CD4-positive, alpha-beta T cell treated with Interleukin-4 for 4 hours (primary cell): Measurements from ENCODE around the gene CLCN5.
"Not testable (repeated sequence)": the region's sequence is repeated elsewhere in the genome, so short reads cannot be mapped to it uniquely, and the experiment has no call there.

Experiments used
- DNase-seq: peaks from one replicate; pipeline ENCODE4 v3.0.0-alpha.2; 2020

CLCN5 gene

DNA sequence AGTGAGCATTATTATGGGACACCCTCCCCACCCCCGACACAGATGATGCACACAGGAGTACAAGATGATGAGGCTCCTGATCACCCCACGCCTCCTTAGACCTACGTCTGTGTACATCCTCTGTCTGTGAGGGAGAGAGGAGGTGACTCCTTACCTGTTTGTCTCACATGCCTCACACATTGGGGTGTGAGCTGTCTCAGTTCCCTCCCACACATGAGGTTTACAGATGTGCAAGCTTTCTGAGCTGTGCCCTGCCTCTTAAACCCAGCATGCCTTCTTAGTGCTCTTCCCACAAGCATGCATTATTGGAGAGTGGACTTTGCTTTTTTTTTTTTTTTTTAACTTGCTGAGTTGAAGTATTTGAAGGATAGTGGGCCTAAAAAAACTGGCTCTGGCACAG is 76.7 kb downstream of the CLCN5 start:
- DNase-seq = no peak

DNA sequence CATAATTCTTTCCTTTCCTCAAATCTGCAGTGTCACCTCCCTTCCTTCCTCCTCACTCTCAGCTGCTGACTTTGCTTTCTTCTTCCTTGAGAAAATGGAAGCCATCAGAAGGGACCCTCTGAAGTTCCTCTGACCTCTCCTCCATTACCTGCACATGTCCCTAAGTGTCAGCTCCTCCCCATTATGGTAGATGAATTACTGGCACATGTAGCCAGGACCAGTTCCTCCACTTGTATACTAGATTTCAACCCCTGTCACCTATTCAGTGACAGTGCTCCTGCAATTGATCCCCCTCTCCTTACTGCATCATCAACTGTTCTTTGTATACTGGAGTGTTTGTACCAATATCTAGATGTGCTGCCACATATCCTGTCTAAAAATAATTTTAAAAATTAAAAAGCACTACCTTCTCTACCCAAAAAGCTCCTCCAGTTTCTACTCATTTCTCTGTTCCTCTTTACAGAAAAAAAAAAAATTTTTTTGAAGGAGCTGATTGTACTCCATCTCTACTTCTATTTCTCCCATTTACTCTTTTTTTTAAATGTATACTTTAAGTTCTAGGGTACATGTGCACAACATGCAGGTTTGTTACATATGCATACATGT is 78.6 kb downstream of the CLCN5 start:
- DNase-seq = no peak

DNA sequence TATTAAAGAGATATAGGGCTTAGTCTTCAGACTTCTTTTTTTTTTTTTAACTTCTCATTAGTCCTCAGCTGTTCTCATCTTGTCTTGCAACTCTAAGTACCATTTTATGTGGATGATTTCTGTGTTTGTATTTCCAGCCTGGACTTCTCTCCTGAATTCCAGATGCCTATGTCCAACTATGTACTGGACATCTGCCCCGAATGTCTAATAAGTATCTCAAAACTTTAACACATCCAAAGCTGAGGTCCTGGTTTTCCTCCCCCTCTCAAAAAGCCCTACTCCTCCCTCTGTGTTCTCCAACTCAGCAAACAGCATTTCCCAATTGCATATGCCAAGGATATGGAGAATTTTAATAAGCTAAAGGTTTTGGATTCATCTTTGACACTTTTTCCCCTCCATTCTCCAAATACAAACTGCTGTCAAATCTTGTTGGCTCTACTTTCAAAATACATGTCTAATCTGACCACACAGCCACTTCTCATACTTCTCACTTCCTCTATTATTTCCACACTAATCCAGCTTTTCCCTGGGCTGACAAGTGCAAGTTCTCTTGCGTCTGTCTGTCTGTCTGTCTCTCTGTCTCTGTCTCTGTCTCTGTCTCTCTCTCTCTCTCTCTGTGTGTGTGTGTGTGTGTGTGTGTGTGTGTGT is 79.8 kb downstream of the CLCN5 start:
- no peak for DNase-seq

DNA sequence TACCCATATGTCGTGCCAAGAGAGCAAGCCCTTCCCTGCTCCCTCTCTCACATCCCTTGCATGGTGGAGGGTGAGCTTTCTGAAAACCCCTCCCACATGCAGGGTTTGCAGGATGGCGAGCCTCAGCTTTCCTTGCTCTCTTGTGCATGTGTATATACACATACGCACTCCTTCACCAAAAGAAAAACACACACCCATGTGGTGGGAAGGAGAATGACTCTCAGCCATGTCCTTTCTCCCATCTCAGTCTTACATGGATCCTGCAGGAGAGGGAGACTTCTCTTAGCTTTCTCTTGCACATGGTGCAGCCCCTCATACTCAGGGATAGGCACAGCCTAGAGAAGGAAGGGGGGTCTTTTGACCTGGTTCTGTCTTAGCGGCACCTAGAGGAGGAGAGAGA is 81.1 kb downstream of the CLCN5 start:
- no peak for DNase-seq

DNA sequence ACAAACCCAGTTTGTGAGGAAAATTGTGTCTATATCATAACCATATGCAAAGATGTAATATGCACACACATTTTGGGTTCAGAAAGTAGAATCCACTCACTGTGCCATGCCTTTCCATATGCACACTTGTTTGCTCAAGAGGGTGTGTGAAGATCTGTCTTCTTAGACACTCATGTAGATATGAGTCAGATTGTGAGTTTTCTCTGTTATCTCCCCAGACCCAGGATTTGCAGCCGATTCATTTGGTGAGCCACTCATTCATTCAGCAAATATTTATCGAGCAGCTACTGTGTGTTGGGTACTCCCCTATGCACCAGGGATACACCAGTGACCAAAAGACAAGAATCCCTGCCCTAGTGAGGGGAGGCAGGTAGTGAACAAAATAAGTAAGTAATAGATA is 81.5 kb downstream of the CLCN5 start:
- no peak for DNase-seq

DNA sequence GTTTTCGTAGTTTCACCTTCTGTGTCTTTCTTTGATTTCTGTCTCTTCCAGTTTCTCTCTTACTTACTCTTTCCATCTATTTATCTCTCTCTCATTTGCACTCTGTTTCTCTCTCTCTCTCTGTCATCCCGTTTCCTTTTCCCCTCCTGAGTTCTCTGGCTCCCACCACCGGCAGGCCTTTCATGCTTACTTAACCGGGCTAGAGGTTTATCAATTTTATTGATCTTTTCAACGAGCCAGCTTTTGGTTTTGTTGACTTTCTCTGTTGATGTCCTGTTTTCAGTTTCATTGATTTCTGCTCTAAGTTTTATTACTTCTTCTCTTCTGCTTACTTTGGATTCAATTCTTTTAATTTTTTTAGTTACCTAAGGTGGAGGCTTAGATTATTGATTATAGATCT is 103.2 kb downstream of the CLCN5 start:
- not testable (repeated sequence) for DNase-seq

DNA sequence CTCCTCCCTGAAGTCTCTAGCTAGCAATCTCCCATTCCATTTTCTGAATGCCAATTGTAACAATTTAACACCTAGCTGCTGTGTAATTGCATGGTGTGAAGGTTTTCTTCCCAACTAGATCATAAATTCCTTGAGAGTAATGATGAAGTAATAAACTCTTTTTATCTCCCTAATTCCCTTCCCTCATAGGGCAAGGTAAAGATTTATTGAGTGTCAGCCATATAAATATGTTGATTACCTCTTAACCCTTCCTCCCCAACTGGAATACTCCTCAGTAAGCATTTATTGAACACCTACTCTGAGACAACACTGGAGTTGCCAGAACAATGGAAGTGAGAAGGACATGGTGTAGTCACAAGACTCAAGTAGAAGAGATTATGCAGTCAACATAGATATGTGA is 112.7 kb downstream of the CLCN5 start:
- DNase-seq = no peak

DNA sequence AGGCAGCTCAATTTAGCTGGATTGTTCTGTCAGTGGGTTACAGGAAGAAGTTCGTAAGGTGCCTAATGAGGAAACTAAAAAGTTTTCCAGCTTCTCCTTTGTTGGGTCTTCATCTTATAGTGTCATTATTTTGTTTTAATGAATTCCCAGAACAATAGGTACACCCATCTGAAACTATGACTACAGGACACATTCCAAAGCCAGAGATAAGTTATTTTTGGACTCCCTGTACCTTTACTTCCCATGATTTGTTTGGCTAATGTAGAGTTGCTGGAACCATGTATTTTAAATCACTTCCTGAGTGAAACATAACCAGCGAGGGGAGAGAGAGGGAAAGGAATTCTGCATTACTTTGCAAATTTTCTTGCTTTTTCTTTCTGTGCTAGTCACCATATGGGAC is 114.0 kb downstream of the CLCN5 start:
- DNase-seq = no peak

DNA sequence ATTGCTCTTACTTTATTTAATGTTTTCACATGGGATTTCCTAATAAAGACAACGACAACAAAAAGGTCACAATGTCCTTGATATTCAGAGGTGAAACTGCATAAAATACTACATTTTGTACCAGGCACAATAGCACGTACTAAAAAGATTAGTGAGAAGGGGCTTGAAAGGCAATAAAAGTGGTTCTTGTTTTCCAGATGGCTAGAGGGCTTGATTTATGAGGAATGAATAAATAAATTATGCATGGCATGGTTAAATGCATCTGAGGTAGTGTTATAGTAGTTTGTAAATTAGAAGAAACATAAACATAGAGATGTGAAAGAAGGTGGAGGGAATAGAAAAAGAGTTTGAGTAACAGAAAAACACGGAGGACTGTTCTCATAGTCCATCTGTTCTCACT is 123.4 kb downstream of the CLCN5 start:
- no peak for DNase-seq

DNA sequence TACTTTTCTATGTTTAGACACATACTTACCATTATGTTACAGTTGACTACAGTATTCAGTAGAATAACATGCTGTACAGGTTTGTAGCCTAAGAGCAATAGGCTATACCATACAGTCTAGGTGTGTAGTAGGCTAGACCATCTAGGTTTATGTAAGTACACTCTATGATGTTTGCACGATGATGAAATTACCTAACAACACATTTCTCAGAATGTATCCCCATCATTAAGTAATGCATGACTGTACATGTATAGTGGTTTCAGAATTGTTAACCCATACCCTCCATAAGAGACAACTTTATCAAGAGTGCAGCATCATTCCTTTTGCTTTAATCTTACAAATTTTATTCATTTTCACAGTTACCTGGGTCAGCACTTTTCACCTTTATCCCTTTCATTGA is 126.8 kb downstream of the CLCN5 start:
- DNase-seq = no peak

DNA sequence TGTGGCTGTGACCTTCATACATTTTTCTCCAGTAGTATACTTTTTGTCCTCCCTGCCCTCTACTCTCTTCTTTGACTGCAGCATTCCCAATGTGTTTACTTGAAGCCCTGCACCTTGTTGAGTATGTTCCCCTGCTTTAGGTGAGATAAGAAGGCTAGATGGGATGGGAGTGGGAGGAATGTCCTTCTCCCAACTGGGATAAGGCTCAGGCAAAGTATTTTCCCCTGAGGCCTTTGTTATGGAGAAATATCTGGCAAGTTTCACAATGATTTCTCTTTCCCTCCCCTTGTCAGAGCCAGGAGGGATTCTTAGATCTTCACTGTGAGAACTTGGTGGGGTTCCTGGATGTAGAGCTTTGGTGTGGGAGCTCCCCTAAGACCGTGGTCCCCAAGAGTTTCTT is 131.8 kb downstream of the CLCN5 start:
- no peak for DNase-seq

DNA sequence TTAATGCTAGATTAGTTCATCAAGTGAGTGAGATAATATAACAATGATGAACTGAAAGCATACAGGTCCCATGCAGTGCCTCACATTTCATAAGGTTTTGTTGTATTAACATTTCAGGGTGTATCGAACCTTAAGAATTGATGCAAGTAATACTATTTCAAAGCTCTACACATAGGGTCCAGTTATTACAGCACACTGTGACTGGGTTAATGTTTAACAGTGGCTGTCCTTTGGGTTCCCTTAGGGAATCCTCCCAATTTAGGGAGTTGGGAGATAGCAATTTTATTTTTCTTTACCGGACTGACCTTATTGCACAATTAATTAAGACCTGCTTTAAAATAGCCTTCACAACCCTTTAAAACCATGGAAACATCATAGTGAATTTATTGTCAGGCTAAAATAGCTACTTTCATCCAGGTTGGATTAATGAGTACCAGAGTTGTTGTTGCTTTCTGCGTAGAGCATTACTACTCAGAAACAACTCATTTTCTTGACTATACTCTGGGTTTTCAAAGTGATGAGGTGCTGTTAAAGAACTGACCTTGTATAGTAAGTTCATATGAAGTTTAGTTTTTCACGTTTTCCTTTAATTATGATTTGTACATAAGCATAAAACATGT is 144.0 kb downstream of the CLCN5 start:
- DNase-seq = no peak

DNA sequence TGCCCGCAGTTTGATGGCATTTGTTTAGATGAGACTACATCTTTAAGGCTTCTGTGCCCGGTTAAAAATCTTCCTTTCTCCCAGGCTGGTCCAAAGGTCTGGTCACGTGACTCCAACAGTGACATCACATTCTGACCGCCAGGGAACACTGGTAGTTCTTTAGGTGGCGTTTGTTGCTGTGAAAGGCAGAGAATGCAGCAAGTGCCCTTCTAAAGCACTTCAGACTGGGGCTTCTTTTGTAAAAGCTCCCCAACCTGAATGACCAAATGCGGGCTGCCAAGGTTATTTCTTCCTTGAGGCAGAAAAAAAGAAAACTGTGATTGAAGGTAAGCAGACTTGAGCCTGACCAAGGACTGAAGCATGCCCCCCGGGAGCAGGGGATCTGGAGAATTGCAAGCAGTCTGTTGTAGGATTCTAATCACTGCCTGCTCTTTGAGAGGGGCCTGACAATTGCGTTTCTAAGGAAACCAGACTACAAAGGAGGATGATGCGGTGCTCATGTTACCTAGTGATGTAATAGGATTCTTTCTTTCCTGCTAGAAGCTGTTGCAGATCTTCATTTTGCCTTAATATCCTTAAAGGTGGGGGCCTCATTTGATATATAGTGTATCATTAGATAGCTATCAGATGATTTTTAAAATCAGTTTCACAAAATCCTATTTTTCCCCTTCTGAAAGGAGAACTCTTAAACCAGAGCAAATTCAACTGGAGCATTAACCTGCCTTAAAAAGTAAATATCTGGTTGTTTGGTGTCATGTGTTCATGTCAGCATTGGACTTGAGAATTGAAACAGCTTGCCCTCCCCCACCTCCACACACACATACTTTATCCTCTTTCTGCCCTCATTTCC is 145.3 kb downstream of the CLCN5 start:
- no peak for DNase-seq

DNA sequence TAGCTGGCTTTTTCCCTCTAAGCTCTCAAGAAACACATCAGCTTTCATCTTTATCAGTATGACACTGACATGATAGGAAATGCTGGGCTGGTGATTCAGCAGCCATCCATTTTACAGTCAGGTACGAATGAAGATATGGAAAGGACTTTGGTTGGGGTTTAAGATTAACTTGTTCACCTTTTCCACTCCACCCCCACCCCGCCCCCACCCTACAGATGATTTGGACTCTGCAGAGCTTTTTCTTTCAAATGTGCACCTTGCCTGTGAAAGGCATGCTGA is 145.8 kb downstream of the CLCN5 start:
- DNase-seq = no peak

DNA sequence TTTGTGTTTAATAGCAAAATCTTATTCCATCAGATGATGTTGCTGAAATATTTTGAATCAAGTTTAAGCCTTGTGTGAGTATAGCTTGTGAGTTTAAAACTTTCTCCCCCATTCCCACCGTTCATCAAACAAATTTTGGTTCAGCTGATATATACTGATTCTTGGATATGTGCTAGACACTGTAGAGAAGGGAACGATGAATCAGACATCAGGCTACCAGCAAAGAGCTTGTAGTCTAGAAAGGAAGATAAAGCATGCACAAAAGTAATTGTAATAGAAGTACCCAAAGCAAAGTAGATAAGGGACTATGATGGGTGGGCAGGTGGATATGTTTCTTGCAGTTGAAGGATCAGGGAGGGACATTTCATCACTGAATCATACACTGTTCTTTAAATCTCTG is 146.5 kb downstream of the CLCN5 start:
- DNase-seq = no peak

DNA sequence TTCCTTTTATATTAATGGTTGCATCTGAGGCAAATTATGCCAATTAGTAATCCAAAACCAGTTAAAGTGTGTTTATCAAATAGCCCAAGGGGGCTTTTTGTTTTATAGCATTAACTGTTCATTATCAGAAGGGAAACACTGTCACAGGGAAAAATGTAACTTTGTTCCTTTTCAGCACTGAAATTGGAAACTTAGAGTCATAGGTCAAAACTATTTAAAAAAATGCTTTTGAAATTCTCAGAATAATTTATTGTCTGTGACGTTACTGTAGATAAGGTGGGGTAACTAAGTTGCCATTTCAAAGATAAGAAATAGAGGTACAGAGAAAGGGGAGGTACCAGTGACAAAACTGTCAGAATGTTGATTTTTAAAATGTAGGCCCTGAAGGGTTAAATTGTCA is 149.1 kb downstream of the CLCN5 start:
- no peak for DNase-seq

DNA sequence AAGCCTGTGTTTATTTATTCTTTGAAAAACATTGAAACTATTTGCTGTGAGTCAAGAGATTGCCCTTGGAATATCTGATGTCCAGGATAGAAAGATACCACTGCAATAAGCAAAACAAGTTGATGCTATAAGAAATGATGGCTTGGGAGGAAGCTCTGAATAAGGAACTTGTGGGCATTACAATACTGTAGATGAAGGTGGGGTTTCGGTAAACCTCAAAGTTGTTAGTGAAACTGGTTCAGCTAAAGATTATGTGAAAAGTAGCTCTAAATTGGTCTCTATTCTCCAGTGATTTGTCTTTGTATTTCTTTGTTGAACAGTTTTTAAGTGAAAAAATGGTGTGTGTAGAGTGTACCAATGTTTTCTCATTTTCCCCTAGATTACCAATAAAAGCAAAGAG is 149.7 kb downstream of the CLCN5 start:
- no peak for DNase-seq

DNA sequence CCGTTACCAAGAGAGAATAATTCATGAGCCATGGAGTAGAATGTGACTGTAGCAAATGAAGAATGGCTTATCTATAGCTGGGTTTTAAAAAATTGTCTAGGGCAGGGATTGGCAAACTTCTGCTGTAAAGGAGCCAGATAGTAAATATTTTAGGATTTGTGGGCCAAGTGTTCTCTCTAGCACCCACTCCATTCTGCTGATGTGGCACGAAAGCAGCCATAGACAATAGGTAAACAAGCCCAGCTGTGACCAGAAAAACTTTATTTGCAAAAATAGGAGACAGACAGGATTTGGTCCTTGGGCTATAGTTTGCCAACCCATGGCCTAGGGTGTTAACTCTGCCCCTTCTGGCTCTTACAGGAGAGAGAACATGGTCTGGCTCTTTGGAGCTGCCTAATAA is 151.2 kb downstream of the CLCN5 start:
- no peak for DNase-seq

DNA sequence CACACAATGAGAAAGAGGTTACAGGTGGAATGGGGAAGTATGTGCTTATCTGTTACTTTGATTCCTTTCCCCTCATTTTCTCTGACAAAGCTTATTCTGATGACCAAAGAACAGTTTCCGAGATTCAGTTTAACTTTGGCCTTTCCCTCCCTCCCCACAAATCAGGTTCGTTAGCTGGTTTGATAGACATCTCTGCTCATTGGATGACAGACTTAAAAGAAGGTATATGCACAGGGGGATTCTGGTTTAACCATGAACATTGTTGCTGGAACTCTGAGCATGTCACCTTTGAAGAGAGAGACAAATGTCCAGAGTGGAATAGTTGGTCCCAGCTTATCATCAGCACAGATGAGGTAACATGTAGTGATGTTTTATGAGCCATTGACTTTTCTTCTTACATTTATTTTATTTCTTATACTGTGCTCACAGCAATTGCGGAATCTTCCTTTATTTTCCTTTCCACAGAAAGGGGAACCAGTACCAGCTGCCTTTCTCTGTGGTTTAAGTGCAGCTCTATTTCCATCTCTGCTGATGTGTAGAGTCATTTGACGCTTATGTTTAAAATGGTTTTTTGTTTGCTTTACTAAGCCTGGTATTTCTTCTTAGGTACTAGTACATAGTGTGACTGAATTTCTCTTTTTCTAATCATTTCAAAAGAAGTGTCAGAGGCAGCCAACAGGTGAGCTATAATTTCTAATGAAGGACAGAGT is 153.4 kb downstream of the CLCN5 start:
- DNase-seq = no peak

DNA sequence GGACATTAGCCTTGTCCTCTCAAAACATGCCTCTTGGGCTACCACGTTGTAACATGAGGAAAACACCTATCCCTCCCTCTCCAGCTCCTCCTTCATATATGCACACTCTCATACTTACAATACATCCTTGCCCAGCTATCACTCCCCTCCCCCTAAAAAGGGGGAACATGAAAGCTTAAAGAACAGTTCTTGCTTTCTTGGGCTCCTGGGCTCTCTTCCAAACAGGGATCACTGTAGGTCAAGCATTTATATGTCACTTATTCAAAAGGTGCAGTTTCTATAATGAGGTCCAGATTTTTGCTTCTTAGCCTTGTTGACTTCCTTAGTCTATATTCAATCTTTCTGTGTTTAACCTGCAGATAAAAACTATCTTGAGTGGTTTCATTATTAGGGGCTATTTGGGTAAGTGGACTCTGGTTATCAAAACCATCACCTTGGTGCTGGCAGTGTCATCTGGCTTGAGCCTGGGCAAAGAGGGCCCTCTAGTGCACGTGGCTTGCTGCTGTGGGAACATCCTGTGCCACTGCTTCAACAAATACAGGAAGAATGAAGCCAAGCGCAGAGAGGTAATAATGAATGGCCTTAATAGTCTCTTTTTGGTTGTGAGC is 159.0 kb downstream of the CLCN5 start:
- no peak for DNase-seq

DNA sequence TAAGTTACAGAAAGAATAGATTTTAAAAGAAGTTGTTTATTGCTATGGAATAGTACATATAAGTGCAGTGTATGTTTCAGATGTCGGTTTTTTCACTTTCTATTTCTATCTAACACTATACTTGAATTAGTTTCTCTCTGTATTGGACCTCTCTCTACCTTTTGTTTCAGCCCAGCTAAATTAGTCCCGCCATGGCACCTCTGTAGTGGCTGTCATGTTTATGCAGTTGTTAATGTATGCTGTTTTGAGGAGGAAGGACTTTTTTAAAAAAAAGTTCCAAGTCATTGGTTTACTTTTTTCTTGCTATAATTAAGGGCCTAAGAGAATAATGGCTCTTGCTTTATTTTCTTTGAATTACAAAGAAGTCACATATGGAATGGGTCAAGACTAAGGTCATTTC is 160.3 kb downstream of the CLCN5 start:
- no peak for DNase-seq

DNA sequence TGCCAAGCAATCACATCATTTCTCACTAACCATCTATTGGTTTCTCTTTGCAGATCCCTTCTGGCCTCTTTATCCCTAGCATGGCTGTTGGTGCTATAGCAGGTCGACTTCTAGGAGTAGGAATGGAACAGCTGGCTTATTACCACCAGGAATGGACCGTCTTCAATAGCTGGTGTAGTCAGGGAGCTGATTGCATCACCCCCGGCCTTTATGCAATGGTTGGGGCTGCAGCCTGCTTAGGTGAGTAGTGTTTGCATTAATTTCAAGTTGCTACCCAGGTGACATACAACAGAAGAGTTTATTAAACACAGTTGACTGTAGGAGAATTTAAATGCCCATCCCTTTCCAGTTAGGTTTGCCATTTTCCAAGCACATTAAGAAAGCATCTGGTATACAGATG is 166.2 kb downstream of the CLCN5 start:
- no peak for DNase-seq

DNA sequence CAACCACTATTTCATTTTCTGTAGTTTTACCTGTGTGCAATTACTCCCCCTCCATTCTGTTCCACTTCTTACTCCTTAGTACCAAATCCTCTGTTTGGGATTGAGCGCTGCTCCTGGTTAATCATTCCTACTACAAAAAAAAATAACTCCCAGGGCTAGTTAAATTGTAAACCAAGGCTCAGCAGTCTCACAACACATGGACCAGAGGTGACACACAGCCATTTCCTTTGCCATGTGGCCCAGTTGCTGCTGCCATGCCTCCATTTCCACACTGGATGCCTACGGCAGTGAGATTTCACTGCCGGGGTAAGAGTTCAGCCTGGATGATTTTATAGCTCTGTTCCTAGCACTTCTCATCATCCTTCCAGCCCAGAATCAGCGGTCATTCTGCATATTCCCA is 171.2 kb downstream of the CLCN5 start:
- DNase-seq = no peak
